HG03066 (cell line): ENCODE data around the gene USP20.

Experiments used
- ATAC-seq: cut with Tn5 transposase; IDR thresholded peaks from one replicate; pipeline ENCODE4 v1.9.1; 2021; ENCODE audit warnings: low read depth; ENCODE audit not compliant: unreplicated experiment

Gene USP20

DNA sequence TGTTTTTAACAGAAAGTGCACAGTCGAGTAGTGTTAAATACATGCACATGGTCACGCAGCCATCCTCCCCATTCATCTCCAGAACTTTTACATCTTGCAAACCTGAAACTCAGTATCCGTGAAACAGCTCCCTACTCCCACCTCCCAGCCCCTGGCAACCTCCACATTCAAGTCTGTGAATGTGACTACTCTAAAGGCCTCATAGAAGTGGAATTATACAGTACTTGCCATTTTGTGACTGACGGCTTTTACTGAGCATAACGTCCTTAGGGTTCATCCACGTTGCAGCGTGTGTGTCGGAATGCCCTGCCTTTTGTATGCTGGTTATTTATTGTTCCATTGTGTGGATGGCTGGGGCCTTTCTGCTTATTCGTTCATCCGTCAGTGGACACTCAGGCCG, 35.8 kb downstream of the USP20 start:
- ATAC-seq = no peak

DNA sequence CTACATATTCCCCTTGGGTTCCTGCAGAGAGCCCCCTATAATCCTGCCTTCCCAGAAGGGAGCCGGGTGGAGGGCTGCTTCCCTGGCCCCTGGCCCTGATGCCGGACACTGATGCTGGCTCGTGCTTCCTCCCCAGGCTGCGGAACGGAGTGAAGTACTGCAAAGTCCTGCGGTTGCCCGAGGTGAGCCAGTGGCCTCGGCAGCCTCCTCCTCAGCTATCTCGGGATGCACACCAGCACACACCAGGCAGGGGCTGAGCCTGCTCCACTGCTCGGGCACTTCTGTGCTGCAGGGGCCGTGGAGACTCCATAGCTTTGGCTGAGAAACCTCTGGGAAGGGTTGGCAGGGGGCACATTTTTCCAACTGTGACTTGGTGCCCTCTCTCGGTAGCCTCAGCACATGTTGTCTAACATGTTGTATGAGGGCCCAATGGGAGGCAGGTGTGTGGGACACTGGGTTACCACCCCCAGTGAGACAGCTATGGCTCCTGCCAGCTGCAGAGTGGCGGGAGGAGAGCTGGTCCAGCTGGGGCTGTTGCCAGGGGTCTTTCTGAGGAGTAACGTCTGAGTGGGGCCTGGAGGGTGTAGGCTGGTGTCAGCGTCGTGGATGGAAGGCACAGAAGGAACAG, 38.4 kb downstream of the USP20 start:
- ATAC-seq = no peak

DNA sequence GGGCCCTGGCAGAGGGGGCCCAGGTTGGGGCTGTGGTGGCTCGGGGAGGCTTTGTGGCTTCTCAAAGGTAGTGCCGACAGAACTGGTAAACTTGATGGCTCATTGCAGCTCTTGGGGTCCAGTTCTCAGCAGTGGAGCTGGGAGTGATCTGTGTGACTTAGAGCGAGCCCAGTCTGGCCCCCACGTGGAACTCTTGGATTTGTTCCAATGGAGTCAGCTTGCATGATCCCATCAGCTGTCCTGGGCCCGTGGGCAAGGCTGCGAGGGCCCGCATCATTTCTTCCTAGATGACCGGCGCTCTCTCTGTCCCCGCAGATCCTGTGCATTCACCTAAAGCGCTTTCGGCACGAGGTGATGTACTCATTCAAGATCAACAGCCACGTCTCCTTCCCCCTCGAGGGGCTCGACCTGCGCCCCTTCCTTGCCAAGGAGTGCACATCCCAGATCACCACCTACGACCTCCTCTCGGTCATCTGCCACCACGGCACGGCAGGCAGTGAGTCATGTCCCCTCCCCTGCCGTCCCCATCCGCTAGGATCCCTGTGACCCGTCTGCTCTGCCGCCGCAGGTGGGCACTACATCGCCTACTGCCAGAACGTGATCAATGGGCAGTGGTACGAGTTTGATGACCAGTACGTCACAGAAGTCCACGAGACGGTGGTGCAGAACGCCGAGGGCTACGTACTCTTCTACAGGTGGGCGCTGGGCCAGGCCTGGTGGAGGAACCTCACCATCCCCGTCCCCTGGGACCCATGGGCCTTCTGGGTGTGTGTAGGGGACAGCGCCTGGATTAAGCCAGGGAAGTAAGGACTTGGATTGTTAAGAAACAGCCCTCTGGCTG, 39.2 kb downstream of the USP20 start:
- ATAC-seq = no peak

DNA sequence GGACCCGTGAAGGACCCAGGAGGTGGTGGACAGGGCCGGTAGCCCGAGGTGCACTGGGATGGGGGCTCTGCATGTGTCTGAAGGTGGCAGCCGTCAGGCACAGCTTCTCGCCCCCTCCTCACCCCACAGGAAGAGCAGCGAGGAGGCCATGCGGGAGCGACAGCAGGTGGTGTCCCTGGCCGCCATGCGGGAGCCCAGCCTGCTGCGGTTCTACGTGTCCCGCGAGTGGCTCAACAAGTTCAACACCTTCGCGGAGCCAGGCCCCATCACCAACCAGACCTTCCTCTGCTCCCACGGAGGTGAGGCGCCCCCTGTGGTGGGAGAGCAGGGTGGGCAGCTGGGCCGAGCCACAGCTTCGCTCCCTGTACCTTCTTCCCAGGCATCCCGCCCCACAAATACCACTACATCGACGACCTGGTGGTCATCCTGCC, 39.9 kb downstream of the USP20 start:
- ATAC-seq = no peak

DNA sequence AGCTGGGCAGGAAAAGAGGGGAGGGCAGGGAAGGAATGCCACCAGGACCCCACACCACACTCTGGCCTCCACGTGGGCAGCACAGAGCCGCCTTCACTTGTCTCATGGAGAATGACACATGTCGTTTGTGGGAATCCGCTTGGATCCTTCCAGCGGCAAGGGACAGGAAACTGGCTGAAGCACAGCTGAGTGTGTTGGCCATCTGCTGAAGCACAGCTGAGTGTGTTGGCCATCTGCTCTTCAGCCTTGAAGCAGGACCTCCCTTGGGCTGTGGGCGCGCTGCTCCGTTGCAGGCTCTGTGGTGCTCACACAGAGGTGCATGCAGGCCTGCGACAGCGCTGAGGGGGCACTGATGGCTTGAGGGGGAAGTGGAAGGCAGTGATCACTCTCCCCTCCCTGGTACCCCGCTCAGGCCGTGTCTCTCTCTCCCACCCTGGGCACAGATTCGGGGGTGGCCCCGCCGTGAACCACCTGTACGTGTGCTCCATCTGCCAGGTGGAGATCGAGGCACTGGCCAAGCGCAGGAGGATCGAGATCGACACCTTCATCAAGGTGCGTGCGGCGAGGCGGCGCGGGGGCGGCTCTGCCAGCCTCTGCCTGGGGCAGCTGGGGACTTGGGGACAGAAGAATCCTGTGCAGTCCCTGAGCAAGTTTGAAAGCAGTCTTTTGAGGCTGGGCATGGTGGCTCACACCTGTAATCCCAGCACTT, 40.6 kb downstream of the USP20 start:
- no peak for ATAC-seq

DNA sequence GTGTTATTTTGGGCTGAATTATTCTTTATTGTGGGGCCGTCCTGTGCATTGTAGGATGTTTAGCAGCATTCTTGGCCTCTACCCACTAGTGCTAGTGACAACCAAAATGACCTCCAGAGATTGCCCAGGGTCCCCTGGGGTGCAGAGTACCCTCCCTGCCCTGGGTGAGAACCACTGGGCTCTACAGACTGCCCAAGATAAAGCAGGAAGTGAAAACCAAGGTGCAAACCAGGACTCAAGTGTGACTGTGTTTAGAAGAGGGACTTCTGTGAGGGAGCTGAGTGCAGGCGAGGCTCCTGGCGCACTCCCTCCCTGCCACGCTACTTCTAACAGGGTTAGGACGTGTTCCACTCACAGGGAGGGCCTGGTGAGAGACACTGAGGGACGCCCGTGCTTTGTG, 41.6 kb downstream of the USP20 start:
- no peak for ATAC-seq

DNA sequence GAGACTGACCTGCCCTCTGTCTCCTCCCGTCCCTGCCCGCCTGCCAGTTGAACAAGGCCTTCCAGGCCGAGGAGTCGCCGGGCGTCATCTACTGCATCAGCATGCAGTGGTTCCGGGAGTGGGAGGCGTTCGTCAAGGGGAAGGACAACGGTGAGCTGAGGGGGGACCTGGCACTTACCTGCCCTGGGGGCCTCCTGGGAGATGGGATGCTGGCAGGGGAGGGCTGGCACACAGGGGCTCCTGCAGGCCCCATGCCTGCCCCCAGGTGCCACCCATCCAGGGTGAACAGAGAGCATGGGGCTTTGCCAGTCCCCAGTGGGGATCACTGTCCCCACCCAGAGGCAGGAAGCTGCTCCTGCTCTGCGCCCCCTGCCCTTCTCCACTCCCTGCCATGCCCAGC, 43.0 kb downstream of the USP20 start:
- ATAC-seq = no peak

DNA sequence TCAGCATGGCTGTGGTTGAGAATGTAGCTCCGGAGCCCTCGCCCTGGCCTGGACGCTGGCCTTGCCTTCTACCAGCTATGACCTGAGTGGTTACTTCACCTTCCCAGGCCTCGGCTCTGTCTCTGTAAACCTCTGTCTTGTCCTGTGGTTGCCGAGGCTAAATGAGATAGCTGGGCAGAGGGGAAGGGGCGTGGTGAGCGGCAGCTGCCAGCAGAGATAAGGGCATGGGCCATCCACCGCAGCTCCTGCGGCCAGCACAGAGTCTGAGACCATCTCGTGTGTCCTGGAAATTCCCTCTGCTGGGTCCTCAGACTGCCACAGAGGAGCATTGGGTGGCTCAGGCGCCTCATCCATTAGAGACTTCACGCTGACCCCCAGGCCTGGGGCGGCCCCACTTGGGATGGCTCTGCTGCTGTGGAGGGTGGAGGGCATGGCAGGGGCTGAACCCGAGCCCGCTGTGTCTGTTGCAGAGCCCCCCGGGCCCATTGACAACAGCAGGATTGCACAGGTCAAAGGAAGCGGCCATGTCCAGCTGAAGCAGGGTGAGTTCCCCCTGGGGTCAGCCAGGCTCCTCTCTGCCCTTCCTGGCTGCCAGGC, 43.9 kb downstream of the USP20 start:
- no peak for ATAC-seq

DNA sequence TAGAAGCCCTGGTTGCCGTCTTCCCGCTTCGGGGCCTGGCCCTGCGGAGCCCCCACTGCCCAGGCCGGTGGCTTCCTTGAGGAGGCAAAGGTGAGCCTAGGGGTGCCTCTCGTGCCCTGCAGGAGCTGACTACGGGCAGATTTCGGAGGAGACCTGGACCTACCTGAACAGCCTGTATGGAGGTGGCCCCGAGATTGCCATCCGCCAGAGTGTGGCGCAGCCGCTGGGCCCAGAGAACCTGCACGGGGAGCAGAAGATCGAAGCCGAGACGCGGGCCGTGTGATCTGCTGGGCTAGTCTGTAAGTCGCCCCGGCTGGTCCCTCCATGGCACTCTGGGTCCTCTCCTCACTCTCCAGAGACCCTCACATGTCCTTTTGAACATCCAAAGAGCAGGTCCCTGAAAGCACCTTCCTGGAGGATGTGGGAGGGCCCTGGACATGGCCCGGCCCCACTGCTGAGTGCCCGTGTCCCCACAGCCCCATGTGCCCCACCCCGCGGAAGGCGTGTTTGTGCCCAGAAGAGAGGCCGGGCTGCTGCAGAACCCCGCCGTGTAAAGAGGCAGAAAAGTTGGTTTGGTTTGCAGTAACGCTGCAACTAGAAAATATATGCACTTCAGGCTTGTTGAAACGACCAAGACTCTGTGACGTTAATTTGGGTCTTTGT, 44.9 kb downstream of the USP20 start:
- ATAC-seq = no peak

DNA sequence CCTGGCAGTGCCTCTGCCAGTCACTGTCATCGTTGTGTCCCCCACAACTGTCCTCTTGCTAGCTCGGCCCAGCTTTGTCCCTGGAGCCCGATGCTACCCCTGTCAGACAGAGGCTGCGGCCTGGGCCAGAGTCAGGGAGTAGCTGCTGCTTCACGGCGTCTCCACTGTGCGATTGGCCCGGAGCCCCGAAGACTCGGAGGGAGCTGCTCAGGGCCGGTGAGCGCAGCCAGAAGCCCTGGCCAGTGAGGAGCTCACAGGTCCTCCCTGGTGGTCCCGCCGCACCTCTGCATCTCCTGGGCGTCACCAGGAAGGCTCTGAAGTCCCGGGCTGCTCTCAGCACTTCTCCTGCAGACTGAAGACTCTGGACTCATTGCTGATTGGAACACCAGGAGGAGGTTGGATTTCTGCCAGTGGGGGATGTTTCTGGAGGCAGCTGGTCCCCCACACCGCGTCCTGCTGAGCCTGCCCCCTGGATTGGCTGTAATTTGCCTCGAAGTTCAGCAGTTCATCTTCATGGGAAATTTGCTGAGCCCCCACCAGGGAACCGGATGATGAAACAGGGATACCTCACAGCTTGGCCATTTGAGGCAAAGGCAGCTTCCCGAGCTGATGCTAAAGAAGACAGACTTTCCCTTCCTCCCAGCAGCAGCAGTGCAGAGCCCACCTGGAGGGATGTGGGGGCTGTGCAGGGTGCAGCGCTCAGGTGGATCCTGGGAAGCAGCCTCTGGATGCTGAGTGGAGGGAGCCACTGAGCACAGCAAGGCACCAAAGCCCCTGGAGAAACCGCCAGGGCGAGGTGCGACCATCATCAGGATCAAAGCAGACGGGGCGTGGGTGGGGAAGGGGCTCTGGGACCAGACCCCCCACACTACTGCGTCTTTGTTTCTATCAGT, 45.6 kb downstream of the USP20 start:
- ATAC-seq = no peak

DNA sequence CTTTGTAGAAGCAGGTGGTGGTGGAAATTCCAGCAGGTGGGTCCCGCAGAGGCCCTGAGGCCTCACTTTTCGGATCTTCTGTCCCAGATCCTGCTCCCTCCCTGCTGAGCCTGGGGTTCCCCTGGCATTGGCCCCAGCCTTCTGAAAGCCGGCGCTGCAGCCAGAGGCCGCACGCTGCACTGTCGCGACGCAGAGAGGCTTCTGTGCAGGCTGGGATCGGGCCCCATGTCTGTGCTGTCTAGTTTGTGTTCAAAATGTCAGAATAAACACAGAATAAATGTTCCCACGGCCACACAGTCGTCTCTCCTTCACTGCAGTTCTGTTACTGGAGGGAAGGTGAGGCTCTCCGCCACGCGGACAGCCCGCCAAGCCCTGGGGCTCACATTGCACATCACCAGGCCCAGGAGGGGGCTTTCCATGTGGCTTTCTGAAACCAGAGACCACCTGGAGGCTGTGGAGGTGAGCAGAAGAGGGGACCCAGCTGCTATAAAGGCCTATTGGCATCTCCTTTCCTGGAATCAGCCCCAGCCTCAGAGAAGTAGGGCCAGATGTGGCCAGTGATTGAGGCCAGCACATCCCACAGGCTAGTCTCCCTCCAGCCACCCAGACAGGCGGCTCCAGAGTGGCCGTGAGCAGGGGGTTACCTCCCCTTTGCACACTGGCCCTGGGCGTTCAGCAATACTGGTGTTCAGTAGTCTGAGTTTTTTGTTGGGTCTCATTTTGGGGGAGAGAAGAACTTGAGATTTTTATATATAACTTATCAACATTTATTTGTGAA, 46.5 kb downstream of the USP20 start:
- ATAC-seq = no peak

DNA sequence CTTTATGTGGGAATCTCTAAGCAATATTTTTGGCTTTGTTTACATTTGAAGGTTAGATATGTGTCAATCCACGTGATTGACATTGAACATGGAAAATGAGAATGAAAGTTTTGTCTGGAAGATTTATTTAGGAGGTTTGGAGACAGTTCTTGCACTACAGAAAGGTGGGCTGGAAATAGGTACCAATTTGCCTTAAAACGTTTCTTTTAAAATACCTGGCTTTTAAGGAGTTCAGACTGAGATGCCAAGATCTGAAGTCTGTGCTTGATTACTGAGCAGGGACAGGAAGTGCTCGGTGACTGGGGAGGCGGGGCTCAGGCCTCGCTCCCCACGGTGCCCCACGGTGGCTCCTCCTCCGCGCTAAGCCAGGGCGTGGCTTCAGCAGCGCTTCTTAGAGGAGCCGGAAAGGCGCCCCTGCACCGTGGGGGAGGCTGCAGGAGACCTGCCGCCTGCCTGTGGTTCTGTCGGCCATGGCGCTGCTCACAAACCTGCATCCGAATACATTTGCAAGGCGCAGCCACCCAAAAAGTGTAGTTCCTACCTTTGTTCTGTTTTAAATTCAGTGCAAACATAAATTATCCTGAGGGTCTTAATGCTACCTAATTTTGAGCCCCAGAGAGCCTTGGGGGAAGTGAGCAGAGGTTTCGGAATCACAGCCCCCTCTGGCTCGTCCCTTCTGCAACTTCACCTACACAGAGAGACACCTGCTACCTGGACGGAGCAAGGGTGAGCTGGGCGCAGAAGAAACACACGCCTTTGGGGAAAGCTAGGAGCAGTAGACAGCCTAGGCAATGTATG, 49.2 kb downstream of the USP20 start:
- peak; percentile 37 for ATAC-seq

DNA sequence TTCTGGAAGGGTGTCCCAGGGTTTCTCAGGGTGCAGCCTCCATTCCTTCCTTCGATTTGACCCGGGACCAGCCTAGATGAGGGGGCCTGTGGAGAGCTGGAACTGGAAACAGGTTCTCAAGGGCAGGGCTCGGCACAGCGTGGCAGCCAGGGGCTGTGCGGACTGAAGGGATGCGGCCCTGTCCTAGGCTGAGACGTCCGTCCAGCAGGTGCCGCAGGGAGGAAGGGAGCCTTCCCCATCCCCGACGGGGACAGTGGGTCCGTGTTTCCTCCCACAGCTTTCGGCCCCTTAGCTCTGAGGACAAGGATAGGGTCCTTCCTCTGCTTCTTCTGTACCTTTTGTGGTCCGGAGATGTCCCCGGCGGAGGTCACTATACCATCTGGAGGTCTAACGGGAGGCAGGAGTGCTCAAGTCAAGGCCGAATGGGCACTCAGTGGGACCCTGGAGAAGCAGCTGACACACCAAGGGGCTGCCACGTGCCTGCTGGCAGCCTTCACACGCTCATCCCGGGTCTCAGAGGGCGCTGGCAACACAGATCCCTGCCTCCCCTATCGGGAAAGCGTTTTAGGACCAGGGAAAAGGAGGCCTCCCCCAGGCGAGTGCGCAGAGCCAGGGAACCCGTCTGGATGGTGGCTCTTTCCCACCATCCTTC, 49.9 kb downstream of the USP20 start:
- no peak for ATAC-seq

DNA sequence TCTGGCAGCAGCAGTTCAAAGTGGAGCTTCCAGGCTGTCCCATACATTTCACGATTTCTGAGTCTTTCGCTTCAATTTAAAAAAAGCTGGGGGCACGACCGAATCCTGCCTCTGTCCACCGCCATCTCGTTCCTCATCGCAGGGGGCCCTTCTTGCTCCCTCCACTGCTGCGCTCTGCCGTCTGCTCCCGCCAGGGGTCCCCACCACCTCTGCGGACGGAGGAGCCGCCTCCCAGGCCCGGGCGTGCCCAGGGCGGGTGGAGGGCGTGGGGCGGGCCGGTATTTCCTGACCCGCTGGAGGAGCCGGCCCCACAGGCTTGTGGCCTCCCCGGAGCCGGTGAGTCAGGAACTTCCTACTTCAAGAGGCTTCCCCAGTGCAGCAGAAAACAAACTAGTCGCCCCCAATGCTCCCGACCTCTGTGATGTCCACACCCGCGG, 50.4 kb downstream of the USP20 start:
- ATAC-seq = no peak

DNA sequence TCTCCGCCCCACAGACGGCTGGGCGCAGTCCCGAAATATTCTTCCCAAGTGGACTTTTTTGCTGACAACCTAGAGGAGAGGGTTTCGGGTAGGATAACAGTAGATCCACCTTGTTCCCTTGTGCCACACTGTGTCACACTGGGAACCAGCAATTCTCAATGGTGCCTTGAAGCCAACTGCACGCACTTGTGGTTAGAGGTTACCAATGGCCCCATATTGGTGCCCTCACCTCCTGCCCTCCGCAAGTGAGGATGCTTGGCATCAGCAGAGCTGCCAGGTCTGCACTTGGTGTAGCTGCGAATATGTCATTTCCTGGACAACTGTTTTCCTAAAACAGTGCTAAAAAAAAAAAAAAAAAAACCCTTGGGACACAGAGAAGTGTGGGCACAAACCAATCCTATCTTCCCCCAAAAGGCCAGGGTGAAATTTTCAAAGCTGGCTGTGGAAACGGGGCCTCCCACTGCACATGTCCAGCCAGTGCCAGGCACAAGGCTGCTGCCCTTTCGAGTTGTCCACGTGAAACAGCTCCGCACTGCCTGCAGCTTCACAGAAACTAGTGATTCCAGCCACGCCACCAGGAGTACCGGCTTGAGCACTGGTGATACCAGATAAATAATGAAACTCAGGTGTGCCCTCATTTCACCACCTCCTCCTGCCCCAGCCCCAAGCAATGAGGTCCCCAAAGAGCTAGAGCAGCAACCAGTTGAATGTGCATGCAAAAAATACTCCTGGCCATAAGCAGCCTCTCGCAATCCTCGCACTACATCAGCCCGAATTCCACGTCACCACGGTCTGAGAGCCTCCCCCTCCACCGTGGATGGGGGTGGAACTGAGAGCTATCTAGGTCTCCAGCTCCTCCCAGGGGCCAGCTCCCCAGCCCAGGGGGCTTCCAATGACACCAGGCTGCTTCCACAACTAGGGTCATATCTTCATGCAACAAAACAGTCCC, 51.2 kb downstream of the USP20 start:
- no peak for ATAC-seq
